Large intestine (tissue), 3 donors: Measurements from ENCODE around the gene AGBL1. TPM values are rescaled to one million over a fixed set of nuclear protein-coding genes. Genes with fewer than 3 reads are reported as not detected.

Source experiments
- DNase-seq, 2 donors: peaks; one replicate each; pipeline versions ENCODE4 v3.0.0 to v3.0.0-alpha.2; 2013
- H3K27ac ChIP-seq: one replicate; pipeline ENCODE4 v1.5.1; 2013; ENCODE audit warnings: low read length
- H3K27me3 ChIP-seq: 2 replicates; pipeline ENCODE4 v1.6.1; 2013; ENCODE audit warnings: low read length; ENCODE audit not compliant: control insufficient read depth, insufficient read depth
- H3K36me3 ChIP-seq: 2 replicates; pipeline ENCODE4 v1.6.1; 2013; ENCODE audit warnings: low read length; ENCODE audit not compliant: control insufficient read depth, insufficient read depth
- H3K4me1 ChIP-seq: one replicate; pipeline ENCODE4 v1.6.1; 2013; ENCODE audit warnings: low read length; ENCODE audit not compliant: control insufficient read depth, insufficient read depth
- H3K4me3 ChIP-seq: one replicate; pipeline ENCODE4 v1.5.1; 2013; ENCODE audit warnings: low read length
- H3K9me3 ChIP-seq: one replicate; pipeline ENCODE4 v1.6.1; 2013; ENCODE audit warnings: mild to moderate bottlenecking, low read depth, low read length, moderate library complexity; ENCODE audit not compliant: control insufficient read depth
- WGBS: methylation state at CpG from one replicate; pipeline ENCODE4 v1.1.5; 2013; ENCODE audit warnings: low lambda C conversion rate; ENCODE audit not compliant: insufficient coverage; 5-methylcytosine and 5-hydroxymethylcytosine counted together
- polyA plus RNA-seq: library from polyadenylated mRNA; unstranded; fragments of 120-200 nt; gene quantifications from one replicate; pipeline ENCODE4 v1.2.1, GENCODE V29; 2013

The AGBL1 gene
- polyA plus RNA-seq, 1 donor: 0.04 TPM

- no peaks in the 10 kb centered on the region for H3K27me3 ChIP-seq
- WGBS: no CpG with 5 or more reads among the region's 2 CpGs
- DNase-seq: no peak
- no peaks in the 10 kb centered on the region for H3K4me1 ChIP-seq
- H3K9me3 ChIP-seq: no peaks in the 10 kb centered on the region
- no peak overlapping the region for H3K4me3 ChIP-seq
- no peak overlapping the region for H3K27ac ChIP-seq
- H3K36me3 ChIP-seq: no peaks in the 10 kb centered on the region
These were observed 82.5 kb downstream of the AGBL1 start for GRCh38 chr15:86162172-86162591.

GRCh38 chr15:86162641-86163040 lies 83.0 kb downstream of the AGBL1 start:
- Histone ChIP-seq H3K27me3 (no peaks in the 10 kb centered on the region), H3K4me1 (no peaks in the 10 kb centered on the region), H3K4me3 (no peak overlapping the region), H3K36me3 (no peaks in the 10 kb centered on the region), H3K27ac (no peak overlapping the region), H3K9me3 (no peaks in the 10 kb centered on the region)
- no peak for DNase-seq
- WGBS: 100% methylated on average over 1 of the region's 2 CpGs

- Histone ChIP-seq H3K36me3 (no peaks in the 10 kb centered on the region), H3K27me3 (no peaks in the 10 kb centered on the region), H3K27ac (no peak overlapping the region), H3K4me3 (no peak overlapping the region), H3K9me3 (no peaks in the 10 kb centered on the region), H3K4me1 (no peaks in the 10 kb centered on the region)
- no CpG with 5 or more reads among the region's 2 CpGs for WGBS
- DNase-seq: no peak
These were observed 84.1 kb downstream of the AGBL1 start for GRCh38 chr15:86163816-86164215.

- Histone ChIP-seq H3K27me3 (no peaks in the 10 kb centered on the region), H3K4me1 (no peaks in the 10 kb centered on the region), H3K4me3 (no peak overlapping the region), H3K9me3 (no peaks in the 10 kb centered on the region), H3K36me3 (no peaks in the 10 kb centered on the region), H3K27ac (no peak overlapping the region)
- peak; percentile 35 to 39 for DNase-seq
- WGBS: no CpG with 5 or more reads among the region's 8 CpGs
These were observed 84.7 kb downstream of the AGBL1 start for GRCh38 chr15:86164232-86164898.

- Histone ChIP-seq H3K27me3 (no peaks in the 10 kb centered on the region), H3K9me3 (no peaks in the 10 kb centered on the region), H3K4me3 (no peak overlapping the region), H3K4me1 (no peaks in the 10 kb centered on the region), H3K36me3 (no peaks in the 10 kb centered on the region), H3K27ac (no peak overlapping the region)
- no peak for DNase-seq
- 33% methylated on average over 2 of the region's 5 CpGs for WGBS
These were observed 85.9 kb downstream of the AGBL1 start for GRCh38 chr15:86165265-86166211.

GRCh38 chr15:86167841-86168240 lies 88.2 kb downstream of the AGBL1 start:
- Histone ChIP-seq H3K4me1 (no peaks in the 10 kb centered on the region), H3K27ac (no peak overlapping the region), H3K9me3 (no peaks in the 10 kb centered on the region), H3K36me3 (no peaks in the 10 kb centered on the region), H3K4me3 (no peak overlapping the region), H3K27me3 (no peaks in the 10 kb centered on the region)
- DNase-seq: no peak

GRCh38 chr15:86178845-86179244 lies 99.2 kb downstream of the AGBL1 start:
- Histone ChIP-seq H3K4me3 (no peak overlapping the region), H3K27me3 (no peaks in the 10 kb centered on the region), H3K9me3 (no peaks in the 10 kb centered on the region), H3K27ac (no peak overlapping the region), H3K36me3 (no peaks in the 10 kb centered on the region), H3K4me1 (no peaks in the 10 kb centered on the region)
- no peak for DNase-seq
- WGBS: no CpG with 5 or more reads among the region's 2 CpGs

- no peaks in the 10 kb centered on the region for H3K9me3 ChIP-seq
- H3K4me3 ChIP-seq: no peak overlapping the region
- H3K27me3 ChIP-seq: no peaks in the 10 kb centered on the region
- no peaks in the 10 kb centered on the region for H3K36me3 ChIP-seq
- WGBS: 85% methylated on average over 2 of the region's 6 CpGs
- no peaks in the 10 kb centered on the region for H3K4me1 ChIP-seq
- no peak overlapping the region for H3K27ac ChIP-seq
- DNase-seq: no peak
These were observed 104.2 kb downstream of the AGBL1 start for GRCh38 chr15:86183596-86184491.

GRCh38 chr15:86193716-86194380 lies 114.2 kb downstream of the AGBL1 start:
- no peak overlapping the region for H3K4me3 ChIP-seq
- no peak overlapping the region for H3K27ac ChIP-seq
- no peaks in the 10 kb centered on the region for H3K9me3 ChIP-seq

GRCh38 chr15:86197770-86198169 lies 118.1 kb downstream of the AGBL1 start:
- no peak overlapping the region for H3K4me3 ChIP-seq
- no peak for DNase-seq
- no peaks in the 10 kb centered on the region for H3K9me3 ChIP-seq
- H3K27ac ChIP-seq: no peak overlapping the region
- no peaks in the 10 kb centered on the region for H3K4me1 ChIP-seq
- no peaks in the 10 kb centered on the region for H3K36me3 ChIP-seq
- H3K27me3 ChIP-seq: no peaks in the 10 kb centered on the region

More at GRCh38 chr15:86193716-86194380, 114.2 kb downstream of the AGBL1 start:
- DNase-seq: no peak
- Histone ChIP-seq H3K4me1 (no peaks in the 10 kb centered on the region), H3K27me3 (no peaks in the 10 kb centered on the region), H3K36me3 (no peaks in the 10 kb centered on the region)
- WGBS: 68% methylated on average over 4 of the region's 11 CpGs
